PC-3 (cell line): ENCODE results near the gene SLC15A4. TPM values are rescaled to one million over a fixed set of nuclear protein-coding genes. Genes with fewer than 3 reads are reported as not detected.

Experiments used
- ATAC-seq: fragments of 200-7000 bp; cut with Tn5 transposase; 2 replicates; pipeline ENCODE4 v1.9.1; 2020; ENCODE audit warnings: mild to moderate bottlenecking, moderate library complexity
- BruUV-seq: library from RNA; stranded (reverse); fragments of 400-500 nt; replicated peaks from 2 replicates; lab custom pipeline; 2021; lab: Mats Ljungman, UMichigan
- CTCF ChIA-PET: fragments of 300-600 bp; sonication (Branson Sonifier 250); formaldehyde crosslinking; loops from one replicate; lab custom pipeline; 2022; ENCODE audit warnings: antibody characterized with exemption; lab: Charles Lee
- POLR2A ChIA-PET: fragments of 300-600 bp; sonication (Branson Sonifier 250); formaldehyde crosslinking; loops from one replicate; lab custom pipeline; 2022; ENCODE audit warnings: antibody characterized with exemption; ENCODE audit not compliant: unreplicated experiment; lab: Charles Lee
- DNase-seq: peaks from one replicate; pipeline ENCODE4 v3.0.0-alpha.2; 2015
- H2AFZ ChIP-seq: fragments of 300-600 bp; sonication (generic); 2 replicates; pipeline ENCODE4 v1.6.0; 2016; ENCODE audit warnings: antibody characterized with exemption, low read length
- H3F3A ChIP-seq: fragments of 300-600 bp; sonication (generic); one replicate; pipeline ENCODE4 v1.6.0; 2017; ENCODE audit warnings: antibody characterized with exemption, low read length, control low read depth, mild to moderate bottlenecking; ENCODE audit not compliant: unreplicated experiment
- H3K27ac ChIP-seq: fragments of 300-600 bp; sonication (generic); 2 replicates; pipeline ENCODE4 v1.5.1; 2016; ENCODE audit warnings: mild to moderate bottlenecking, low read length
- H3K27me3 ChIP-seq: fragments of 300-600 bp; sonication (generic); 2 replicates; pipeline ENCODE4 v1.6.1; 2016; ENCODE audit warnings: low read length, mixed read lengths
- H3K36me3 ChIP-seq: fragments of 300-600 bp; sonication (generic); 2 replicates; pipeline ENCODE4 v1.6.1; 2016; ENCODE audit warnings: low read depth, mixed run types, low read length, mixed read lengths
- H3K4me1 ChIP-seq: fragments of 300-600 bp; sonication (generic); 2 replicates; pipeline ENCODE4 v1.5.1; 2016; ENCODE audit warnings: low read length; ENCODE audit not compliant: insufficient read depth
- H3K4me2 ChIP-seq: fragments of 300-600 bp; sonication (generic); 2 replicates; pipeline ENCODE4 v1.6.0; 2016; ENCODE audit warnings: low read length
- H3K4me3 ChIP-seq: fragments of 300-600 bp; sonication (generic); 2 replicates; pipeline ENCODE4 v1.5.1; 2016; ENCODE audit warnings: mild to moderate bottlenecking, low read length, mixed read lengths
- H3K79me2 ChIP-seq: fragments of 300-600 bp; sonication (generic); 2 replicates; pipeline ENCODE4 v1.6.1; 2017; ENCODE audit warnings: low read length, mixed read lengths
- H3K9ac ChIP-seq: fragments of 300-600 bp; sonication (generic); 2 replicates; pipeline ENCODE4 v1.6.0; 2016; ENCODE audit warnings: mild to moderate bottlenecking, low read length
- H3K9me2 ChIP-seq: fragments of 300-600 bp; sonication (generic); replicated peaks from 2 replicates; pipeline ENCODE4 v1.6.1; 2016; ENCODE audit warnings: mixed run types, low read length, mixed read lengths
- H3K9me3 ChIP-seq: fragments of 300-600 bp; sonication (generic); 2 replicates; pipeline ENCODE4 v1.6.1; 2016; ENCODE audit warnings: low read length, mixed read lengths
- H4K20me1 ChIP-seq: fragments of 300-600 bp; sonication (generic); 2 replicates; pipeline ENCODE4 v1.6.1; 2016; ENCODE audit warnings: low read length, mixed read lengths
- EZH2 ChIP-seq: fragments of 300-600 bp; sonication (generic); IDR thresholded peaks from one replicate; pipeline ENCODE4 v1.6.1; 2017; ENCODE audit warnings: antibody characterized with exemption, mild to moderate bottlenecking, low read length; ENCODE audit not compliant: unreplicated experiment
- EZH2phosphoT487 ChIP-seq: fragments of 300-600 bp; sonication (generic); IDR thresholded peaks from 2 replicates; pipeline ENCODE4 v1.6.1; 2018; ENCODE audit warnings: mild to moderate bottlenecking, antibody characterized with exemption, low read length, borderline replicate concordance
- intact Hi-C: fragments of 100-400 bp; cut with micrococcal nuclease; formaldehyde crosslinking; loops from 2 replicates; pipeline ENCODE4 v1.9.0; 2023
- total RNA-seq: library from RNA; depleted of rRNA; stranded (reverse); fragments of >200 nt; gene quantifications from 2 replicates; pipeline ENCODE4 v1.2.3, GENCODE V29; 2014
- TF ChIP-seq, protein P1 (sequence below): fragments of 300-600 bp; sonication (generic); conservative IDR thresholded peaks from 2 replicates; pipeline ENCODE4 v1.5.1; 2017; ENCODE audit warnings: antibody characterized with exemption, low read depth, mild to moderate bottlenecking, low read length

The SLC15A4 gene
- total RNA-seq, 1 experiment from 2014 or later: 20.8 TPM

DNA sequence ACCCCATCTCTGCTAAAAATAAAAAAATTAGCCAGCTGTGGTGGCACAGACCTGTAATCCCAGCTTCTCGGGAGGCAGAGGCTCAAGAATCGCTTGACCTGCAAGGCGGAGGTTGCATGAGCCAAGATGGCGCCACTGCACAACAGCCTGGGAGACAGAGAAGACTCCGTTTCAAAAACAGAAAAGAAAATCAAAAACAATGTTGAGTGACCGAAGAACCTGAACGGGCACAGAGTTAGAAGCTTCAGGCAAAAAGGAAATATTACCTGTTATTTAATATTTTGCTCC, 33.0 kb upstream of the SLC15A4 start:
- POLR2A ChIA-PET: no interaction called here

DNA sequence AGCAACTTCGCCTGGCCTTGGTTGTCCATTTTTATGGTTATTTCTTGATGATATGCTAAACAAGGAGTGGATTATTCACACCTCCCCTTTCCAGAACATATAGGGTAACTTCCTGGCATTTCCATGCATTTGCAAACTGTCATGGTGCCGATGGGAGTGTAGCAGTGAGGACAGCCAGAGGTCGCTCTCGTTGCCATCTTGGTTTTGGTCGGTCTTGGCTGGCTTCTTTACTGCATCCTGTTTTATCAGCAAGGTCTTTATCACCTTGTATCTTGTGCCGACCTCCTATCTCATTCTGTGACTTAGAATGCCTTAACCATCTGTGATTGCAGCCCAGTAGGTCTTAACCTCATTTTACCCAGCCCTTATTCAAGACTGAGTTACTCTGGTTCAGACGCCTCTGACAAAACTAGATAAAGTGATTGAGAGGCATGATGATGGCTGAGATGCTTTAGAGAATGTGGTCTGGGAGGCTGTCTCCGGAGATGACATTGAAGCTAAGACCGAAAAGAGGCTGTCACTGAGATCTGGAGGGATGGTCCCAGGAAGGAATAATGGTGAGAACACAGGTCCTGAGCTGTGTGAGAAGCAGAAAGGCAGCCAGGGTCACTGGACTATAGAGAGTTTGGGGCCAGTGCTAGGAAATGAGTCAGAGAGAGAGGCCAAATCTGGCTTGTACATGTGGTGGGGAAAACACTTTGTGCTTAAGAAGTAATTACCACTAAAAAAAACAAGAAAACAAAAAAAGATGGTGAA, 32.5 kb upstream of the SLC15A4 start:
- Histone ChIP-seq H3K9me3 (no peaks in the 10 kb centered on the region), H3K4me3 (no peak overlapping the region), H2AFZ (no peak overlapping the region), H3K27ac (no peak overlapping the region), H3K79me2 (no peaks in the 10 kb centered on the region), H3K9me2 (no peaks in the 10 kb centered on the region), H3K4me1 (no peaks in the 10 kb centered on the region), H3K4me2 (no peak overlapping the region), H3K36me3 (no peaks in the 10 kb centered on the region), H4K20me1 (no peaks in the 10 kb centered on the region), H3K9ac (no peak overlapping the region), H3K27me3 (peaks cover 65% of the 10 kb centered on the region), H3F3A (no peaks in the 10 kb centered on the region)
- ATAC-seq: no peak
- CTCF ChIA-PET: no interaction called here
- TF ChIP-seq, protein P1, sequence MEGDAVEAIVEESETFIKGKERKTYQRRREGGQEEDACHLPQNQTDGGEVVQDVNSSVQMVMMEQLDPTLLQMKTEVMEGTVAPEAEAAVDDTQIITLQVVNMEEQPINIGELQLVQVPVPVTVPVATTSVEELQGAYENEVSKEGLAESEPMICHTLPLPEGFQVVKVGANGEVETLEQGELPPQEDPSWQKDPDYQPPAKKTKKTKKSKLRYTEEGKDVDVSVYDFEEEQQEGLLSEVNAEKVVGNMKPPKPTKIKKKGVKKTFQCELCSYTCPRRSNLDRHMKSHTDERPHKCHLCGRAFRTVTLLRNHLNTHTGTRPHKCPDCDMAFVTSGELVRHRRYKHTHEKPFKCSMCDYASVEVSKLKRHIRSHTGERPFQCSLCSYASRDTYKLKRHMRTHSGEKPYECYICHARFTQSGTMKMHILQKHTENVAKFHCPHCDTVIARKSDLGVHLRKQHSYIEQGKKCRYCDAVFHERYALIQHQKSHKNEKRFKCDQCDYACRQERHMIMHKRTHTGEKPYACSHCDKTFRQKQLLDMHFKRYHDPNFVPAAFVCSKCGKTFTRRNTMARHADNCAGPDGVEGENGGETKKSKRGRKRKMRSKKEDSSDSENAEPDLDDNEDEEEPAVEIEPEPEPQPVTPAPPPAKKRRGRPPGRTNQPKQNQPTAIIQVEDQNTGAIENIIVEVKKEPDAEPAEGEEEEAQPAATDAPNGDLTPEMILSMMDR: no peak
- no peak for TF ChIP-seq EZH2phosphoT487
- no peak for TF ChIP-seq EZH2
- no peak for DNase-seq
- POLR2A ChIA-PET: no interaction called here
- BruUV-seq: no TSS peak
- intact Hi-C loops: no loop called here

More for the DNA sequence above, 33.0 kb upstream of the SLC15A4 start:
- Histone ChIP-seq H4K20me1 (no peaks in the 10 kb centered on the region), H3K9ac (no peak overlapping the region), H3K27ac (no peak overlapping the region), H3K9me3 (no peaks in the 10 kb centered on the region), H3K4me1 (no peaks in the 10 kb centered on the region), H3K27me3 (peaks cover 69% of the 10 kb centered on the region), H3K36me3 (no peaks in the 10 kb centered on the region), H2AFZ (no peak overlapping the region), H3K79me2 (no peaks in the 10 kb centered on the region), H3F3A (no peaks in the 10 kb centered on the region), H3K4me2 (no peak overlapping the region), H3K9me2 (no peaks in the 10 kb centered on the region), H3K4me3 (no peak overlapping the region)
- no peak for ATAC-seq
- intact Hi-C loops: no loop called here
- TF ChIP-seq EZH2 (no peak), EZH2phosphoT487 (no peak)
- TF ChIP-seq, protein P1: no peak
- CTCF ChIA-PET: no interaction called here
- BruUV-seq: no TSS peak
- no peak for DNase-seq

DNA sequence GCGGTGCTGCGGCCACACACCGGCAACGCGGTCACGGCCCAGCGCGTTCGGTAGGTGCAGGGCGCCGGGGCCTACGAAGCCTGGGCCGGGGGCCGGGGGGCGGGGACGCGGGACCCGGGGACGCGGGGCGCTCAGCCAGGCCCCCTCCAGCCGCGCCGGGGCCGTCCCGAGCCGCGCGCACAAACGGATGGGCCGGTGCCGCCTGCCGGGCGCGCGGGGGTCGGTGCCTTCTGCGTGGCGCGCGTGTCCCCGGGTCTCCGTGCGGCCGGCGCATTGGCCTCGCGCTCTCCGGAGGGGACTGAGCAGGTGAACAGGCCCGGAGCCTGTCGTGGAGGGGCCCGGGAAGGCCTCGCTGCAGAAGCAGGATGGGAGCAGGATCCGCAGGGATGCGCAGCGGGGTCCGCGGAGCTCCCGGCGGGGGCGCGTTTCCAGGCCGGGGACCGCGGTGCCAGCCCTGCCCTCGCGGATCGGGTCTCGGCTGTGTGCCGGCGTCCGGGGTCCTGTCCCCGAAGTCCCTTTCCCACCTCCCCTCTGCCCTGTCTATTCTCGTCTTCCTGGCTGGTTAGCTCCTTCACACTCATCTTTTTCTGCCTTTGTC, 29.9 kb upstream of the SLC15A4 start:
- H3K4me2 ChIP-seq: no peak overlapping the region
- BruUV-seq: no TSS peak
- no peak overlapping the region for H2AFZ ChIP-seq
- intact Hi-C loops: no loop called here
- no peaks in the 10 kb centered on the region for H3K9me3 ChIP-seq
- ChIA-PET POLR2A (no interaction called here), CTCF (no interaction called here)
- H3K9me2 ChIP-seq: no peaks in the 10 kb centered on the region
- H3K27me3 ChIP-seq: peaks cover 55% of the 10 kb centered on the region
- TF ChIP-seq, protein P1: no peak
- no peak for TF ChIP-seq EZH2
- no peak for TF ChIP-seq EZH2phosphoT487
- no peaks in the 10 kb centered on the region for H3K4me1 ChIP-seq
- DNase-seq: no peak
- H3K9ac ChIP-seq: no peak overlapping the region
- H3K4me3 ChIP-seq: no peak overlapping the region
- no peak for ATAC-seq
- no peaks in the 10 kb centered on the region for H3F3A ChIP-seq
- no peaks in the 10 kb centered on the region for H4K20me1 ChIP-seq
- H3K27ac ChIP-seq: no peak overlapping the region
- H3K36me3 ChIP-seq: no peaks in the 10 kb centered on the region
- H3K79me2 ChIP-seq: no peaks in the 10 kb centered on the region
